COLO668 (cell line): ENCODE results near the gene AGER.
"Not testable (repeated sequence)": the region's sequence is repeated elsewhere in the genome, so short reads cannot be mapped to it uniquely, and the experiment has no call there.

Experiments used
- DNase-seq: peaks from one replicate; lab custom pipeline; 2025; ENCODE audit not compliant: unreplicated experiment; lab: John Stamatoyannopoulos, UW

Gene AGER

DNA sequence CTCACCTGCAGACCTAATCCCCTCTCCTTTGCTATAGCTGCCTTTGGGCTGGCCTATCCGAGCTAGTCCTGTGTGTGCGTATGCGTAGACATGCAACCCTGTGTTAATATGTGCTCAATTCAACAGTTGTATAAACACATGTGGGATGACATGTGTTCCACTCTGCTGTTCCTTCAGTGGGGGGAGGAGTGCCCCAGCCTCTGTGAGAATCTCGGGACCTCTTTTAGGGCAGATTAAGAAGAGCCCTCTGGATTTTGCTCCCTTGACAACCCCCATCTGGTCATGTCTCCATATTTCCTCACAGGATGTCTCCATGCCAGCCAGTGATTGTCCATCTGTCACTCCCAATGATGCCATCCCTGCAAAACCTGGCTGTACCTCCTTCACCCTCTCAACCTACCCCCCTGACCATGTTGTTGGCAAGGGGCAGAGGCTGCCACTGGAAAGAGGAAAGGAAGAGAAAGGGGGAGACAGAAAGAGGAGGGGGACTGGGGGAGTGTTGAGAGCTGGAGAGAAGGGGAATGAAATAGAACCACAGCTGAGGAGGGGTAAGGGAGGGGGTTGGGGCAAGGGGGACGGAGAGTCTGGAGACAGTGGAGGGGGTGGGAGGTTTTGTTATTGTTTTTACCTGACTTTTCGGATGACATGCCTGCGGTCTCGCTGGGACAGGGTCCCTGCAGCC is 32.7 kb downstream of the AGER start:
- DNase-seq, result no peak

DNA sequence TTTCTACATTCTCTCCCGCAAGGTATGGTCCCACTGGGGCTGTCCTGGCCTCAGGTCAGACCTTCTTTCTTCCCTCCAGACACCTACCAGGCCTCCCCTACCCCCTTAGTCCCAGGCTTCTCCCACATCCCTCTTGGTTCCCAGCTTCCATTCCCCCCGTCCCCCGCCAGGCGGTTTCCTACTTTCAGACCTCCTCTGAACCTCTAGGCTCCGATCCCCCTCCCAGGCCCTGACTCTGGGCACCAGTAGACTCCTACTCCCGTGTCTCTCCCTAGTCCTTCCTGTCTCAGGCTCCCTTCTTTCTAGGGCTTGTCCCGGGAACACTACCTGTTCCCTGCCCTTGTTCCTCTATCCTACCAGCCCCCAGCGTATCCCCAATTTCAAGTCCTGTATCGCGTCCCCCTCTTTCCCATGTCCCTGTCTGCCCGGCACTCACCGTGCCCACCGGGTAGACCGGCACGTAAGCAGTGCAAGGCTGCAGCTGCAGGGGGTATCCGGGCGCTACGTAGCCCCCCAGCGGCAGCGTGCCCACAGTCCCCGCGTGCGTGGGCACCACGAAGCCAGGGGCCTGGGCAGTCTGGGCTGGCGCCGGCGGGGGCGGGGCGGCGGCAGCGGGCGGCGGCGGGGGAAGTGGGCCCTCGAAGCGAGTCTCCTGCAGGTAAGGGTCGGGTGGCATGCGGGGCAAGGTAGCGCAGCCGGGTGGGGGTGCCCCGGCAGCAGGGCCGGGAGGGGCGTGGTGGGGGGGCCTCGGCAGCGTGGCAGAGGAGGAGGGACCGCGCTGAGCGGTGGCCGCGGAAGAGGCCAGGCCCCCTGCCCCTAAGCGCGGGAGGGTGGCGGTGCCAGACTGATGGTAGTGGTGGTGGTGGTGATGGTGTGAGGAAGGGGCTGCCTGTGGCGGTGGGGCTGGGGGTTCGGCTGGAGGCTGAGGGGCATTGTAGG is 33.9 kb downstream of the AGER start:
- DNase-seq, result no peak

DNA sequence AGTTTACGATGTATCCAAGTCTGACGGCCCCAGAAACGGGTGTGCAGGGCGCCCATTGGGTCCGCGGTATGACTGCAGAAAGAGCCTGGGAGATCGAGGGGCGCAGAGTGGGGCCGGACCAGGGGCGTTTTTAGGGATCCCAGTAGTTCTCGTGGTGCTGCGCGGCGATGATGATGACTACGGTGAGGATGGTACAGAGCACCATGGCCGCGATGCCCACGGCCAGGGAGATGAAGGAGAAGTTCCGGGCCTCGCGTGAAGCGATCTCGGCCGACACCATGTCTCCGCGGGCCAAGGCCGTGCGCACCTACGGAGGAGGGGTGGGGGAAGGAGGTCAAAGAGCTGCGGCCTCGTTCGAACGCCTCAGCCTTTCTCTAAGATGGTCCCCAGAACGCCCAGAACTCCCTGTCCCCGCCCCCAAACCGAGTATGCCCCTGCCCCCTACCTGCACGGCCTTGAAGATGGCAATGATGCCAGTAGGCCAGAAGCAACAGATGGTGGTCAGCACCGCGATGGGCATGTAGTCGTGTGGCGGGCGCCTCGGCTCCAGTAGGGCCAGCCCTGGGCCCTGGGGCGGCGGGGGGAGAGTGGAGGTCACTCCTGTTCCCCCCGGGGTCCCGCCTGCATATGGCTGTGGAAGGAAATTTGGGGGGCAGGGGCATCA is 34.8 kb downstream of the AGER start:
- DNase-seq, result no peak

DNA sequence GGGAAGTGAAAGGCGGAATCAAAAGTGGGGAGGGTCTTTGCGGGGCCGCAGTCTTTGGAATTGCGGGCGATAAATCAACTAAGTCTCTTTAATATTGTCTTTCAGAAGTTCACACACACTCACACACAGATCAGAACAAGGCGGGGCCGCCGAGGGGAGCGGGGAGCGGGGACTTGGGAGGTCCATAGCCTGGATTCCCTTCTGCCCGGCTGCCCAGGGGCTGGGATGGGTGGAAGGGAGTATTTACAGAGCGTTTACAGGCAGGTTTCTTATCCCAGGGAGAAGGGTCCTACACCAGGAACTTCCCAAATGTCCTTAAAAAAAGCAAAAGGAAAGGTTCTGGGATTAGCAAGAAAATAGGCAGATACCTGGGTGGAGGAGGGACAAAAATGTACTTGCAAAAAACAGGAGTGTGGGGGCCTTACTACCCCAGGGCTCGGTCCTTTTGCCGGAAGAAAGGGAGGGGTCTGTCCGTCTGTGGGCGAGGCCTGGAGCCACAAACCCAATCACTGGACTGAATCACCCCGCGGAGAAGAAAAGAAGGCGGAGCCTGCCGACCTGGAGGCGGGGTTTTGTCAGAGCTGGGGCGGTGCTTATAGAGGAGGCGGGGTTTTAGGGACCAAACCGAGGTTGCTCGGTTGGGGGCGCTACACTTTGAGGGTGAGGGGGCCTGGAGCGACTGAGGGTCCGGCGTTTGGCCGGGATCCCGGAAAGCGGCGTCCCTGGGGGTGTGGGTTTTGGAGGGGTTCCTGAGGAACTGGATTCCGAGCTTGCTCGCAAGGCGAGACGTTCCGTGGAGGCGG is 35.6 kb downstream of the AGER start:
- DNase-seq, result no peak

GRCh38 chr6:32147401-32148132 is 36.5 kb downstream of the AGER start:
- no peak for DNase-seq

DNA sequence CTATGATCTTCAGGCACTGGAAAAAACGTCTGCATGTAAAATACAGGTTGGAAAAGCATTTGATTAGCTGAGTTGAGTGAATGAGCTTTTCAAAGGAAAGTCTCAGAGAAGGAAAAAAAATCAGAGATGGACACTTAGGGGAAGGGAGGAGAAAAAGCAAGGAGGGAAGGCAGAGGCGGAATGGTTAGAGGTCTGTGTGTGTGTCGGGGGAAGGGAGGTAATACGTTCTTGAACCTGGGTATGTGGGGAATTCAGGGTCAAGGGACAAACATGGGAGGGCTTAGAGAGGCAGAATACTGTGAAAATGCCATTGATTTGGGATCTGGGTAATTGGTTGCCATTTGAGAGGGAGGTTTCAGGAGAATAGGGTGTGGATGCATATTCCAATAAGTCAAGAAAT is 37.4 kb downstream of the AGER start:
- DNase-seq, result no peak

DNA sequence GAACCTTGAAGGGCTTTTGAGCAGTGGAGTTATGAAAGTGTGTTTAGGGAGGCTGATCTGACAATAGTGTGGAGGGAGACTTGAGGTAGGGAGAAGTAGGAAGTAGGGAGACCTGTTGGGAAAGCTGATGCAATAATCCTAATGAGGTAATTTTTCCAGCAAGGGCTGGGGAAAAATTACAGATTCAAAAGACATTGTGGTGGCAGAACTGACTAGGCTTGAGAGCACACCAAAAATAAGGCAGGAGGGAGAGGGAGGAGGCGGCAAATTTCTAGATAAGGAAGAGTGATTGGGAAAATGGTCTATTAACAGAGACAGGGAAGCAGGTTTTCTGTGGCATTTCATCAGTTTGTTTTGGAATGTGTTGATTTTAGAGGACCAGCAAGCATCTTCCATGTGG is 37.8 kb downstream of the AGER start:
- no peak for DNase-seq

DNA sequence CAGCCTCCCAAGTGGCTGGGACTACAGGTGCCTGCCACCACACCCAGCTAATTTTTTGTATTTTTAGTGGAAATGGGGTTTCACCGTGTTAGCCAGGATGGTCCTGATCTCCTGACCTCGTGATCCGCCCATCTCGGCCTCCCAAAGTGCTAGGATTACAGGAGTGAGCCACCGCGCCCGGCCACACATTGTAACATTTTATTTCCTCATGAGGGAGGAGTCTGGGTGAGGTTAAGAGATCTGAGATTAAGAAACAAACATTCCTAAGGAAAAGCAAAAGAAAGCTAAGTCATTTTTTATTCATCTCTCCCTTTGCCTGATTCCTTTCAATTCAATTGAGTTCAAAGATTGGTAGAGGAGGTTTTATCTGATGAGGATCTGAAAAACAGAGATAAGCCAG is 39.8 kb downstream of the AGER start:
- DNase-seq, result not testable (repeated sequence)

DNA sequence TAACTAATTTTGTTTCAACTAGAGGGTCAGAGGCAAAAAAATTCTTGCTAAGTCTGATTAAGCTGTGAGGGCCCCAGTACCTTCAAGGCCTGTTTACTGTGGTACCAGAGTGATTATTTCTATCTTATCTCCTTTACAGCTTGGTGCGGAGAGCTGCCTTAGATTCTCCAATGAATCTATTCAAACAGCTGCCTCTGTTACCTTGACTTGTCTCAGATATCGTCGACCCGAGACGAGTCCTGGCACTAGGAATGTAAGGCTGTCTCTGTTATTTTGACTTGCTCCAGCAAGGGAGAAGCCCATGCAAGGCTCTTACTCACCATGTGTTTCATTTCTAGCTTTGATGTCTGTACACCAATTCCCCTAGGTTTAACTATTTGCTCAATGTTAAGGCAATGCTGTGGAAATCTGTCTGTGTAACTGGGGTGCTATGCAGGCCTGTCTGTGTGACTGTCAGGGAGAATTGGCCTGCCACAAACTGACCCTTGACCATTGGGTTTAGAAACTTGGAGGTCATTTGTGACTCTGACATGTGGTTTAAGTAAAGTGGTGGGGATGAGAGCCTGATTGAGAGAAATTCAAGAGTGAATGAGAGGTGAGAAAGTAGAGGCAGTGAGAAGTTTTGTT is 43.5 kb downstream of the AGER start:
- no peak for DNase-seq

GRCh38 chr6:32139590-32139989 is 44.5 kb downstream of the AGER start:
- no peak for DNase-seq

GRCh38 chr6:32137454-32137853 is 46.6 kb downstream of the AGER start:
- no peak for DNase-seq

DNA sequence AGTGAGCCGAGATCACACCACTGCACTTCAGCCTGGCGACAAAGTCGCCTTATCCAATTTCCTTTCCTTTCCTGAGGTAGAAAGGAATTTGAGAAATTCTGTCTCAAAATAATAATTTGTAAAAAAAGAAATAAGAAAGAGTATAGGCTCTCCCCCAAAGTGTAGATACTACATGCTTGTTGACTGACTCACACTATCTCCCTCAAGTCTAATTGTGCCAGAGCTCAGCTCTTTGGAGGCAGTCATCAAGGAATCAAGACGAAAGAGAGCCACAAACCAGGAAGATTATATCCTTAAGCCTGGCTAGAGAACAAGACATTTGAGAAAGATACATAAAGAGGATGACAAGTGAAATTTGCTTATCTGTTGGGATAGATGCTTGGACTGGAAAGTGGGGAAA is 50.3 kb downstream of the AGER start:
- DNase-seq, result no peak

DNA sequence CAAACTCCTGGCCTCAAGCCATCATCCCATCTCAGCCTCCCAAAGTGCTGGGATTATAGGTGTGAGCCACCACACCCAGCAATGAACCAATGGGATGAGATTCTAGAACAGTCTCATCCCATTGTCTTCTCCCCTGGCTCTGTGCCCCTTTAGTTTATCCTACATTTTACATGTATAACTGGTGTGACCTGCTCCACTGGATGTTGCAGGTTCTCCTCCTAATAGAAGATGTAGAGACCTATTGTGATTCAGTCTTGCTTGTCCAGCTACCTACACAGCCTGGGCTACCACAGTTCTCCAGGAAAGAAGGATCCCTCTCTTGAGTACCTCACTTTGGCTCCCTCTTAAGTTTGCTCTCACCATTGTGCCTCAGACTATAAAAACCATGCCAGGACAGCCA is 51.9 kb downstream of the AGER start:
- DNase-seq, result no peak

GRCh38 chr6:32131439-32131948 is 52.6 kb downstream of the AGER start:
- no peak for DNase-seq
